SKM-1 treated with dmso at 0.1 percent for 144 hours (cell line): ENCODE measurements around the gene PTCD3.

Experiments used
- DNase-seq: peaks from one replicate; lab custom pipeline; 2025; ENCODE audit not compliant: unreplicated experiment; lab: John Stamatoyannopoulos, UW

Gene PTCD3

DNA sequence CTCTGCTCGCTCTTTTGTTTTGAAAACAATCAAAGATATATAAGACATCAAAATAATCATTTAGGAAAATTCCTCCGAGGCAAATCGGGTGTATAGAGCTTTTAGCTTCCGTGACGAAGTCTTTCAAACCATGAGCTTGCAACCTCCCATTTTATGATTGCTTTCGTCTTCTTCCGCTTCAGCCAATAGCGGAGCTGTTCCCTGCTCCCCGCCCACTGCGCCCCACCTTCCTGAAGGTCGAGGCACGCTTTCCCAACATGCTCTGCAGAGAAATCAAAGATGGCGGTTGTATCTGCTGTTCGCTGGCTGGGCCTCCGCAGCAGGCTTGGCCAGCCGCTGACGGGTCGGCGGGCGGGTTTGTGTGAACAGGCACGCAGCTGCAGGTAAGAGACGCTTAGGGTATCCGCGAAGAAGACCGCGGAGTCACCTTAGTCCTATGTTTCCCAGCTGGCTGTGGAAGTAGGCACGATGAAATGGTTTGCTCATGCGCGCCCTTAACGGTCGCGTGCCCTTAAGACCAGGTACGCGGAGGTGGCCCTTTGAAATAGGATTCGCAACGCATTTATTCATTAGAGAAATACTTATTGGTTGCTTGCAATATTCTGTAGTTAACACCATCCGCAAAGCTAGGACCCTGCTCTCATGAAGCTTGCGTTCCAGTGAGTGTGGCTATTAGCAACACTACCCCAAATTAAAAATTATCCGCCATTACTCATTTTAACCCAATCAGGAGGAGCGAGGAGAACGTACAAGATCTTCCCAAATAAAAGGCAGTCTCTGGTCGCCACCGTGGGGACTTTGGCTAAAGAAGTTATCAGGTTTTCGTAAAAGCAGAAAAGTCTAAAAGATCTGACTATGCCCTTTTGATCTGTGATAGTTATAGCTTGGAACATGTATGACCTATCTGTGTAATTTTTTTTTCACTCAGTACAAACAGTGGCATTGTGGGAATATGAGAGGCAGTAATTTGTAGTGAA is at the start of gene PTCD3:
Gene PTCD3 (plus strand): TSS at position 267 of the 977 bp plus-strand sequence. CDS start 13 bp downstream, at position 280.
- DNase-seq = peak; percentile 99

- no peak for DNase-seq
Measured at GRCh38 chr2:86056590-86057331, 49.3 kb upstream of the PTCD3 start.

DNA sequence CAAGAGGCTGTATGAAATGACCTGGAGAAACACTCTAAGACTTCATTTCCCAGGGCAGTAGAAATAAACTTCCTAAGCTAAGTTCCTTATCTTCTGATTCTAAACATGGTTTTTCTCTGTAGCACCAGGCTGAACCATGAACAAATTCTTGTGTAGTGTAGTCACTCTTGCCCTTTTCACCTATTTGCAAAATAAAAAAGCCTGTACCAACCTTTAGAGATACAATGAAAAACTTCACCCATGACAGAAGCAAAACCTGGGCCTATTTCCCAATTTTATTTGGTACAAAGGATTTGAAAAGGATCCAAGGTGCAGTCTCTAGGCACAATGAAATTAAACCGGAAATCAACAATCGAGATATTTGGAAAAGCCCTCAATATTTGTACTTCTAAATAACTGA is 44.0 kb upstream of the PTCD3 start:
- DNase-seq = no peak

DNA sequence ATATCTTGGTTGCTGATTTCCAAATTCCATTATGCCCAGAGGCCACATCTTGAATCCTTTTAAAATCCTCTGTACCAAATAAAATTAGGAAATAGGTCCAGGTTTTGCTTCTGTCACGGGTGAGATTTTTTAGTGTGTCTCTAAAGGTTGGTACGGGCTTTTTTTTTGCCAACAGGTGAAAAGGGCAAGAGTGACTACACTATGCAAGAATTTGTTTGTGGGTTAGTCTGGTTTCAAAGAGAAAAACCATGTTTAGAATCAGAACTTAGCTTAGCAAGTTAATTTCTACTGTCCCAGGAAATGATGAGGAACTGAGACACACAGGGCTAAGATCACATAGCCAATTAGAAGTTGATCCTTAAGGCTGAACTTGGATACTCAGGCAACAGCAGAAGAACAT is 42.0 kb upstream of the PTCD3 start:
- no peak for DNase-seq

DNA sequence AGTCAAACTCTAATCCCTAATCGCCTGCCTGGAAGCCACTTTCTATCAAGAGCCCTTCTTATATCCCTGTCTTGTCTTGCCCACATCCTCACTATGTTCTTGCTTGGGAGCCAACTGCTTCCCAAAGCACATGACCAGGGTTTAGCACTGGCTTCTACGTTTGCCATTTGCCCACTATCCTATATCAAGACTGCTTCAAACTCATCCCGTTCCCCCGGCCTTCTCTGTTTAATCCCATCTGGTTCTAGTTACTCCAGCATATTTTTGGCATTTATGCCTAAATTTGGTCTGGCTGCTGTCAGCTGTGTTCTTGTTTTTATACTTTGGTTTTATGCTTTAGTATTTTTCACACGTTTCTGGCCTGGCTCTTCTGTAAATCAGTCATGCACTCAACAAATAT is 40.5 kb upstream of the PTCD3 start:
- DNase-seq = no peak

- no peak for DNase-seq
Measured at GRCh38 chr2:86066007-86066578, 39.9 kb upstream of the PTCD3 start.

GRCh38 chr2:86066915-86067314 is 39.1 kb upstream of the PTCD3 start:
- DNase-seq = no peak

GRCh38 chr2:86068136-86068588 is 37.9 kb upstream of the PTCD3 start:
- DNase-seq = no peak

DNA sequence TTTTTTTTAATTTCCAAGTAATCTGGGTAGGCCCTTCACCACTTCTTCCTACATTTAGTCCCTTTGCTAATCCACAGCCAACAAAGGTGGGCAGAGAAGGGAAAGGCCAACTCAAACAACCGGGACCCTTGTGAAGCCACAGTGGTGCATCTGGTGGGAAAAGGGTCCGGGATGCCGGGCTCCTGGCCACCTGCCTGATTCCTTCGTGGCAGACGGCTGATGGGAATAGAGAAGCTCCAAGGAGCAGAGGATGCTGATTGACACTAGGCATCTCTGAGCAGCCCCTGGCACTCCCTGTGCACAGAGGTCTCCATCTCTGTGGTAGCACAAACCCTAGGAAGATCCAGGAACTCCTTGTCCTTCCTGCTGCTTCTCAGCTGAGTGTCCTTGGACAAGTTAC is 37.4 kb upstream of the PTCD3 start:
- DNase-seq = no peak

GRCh38 chr2:86069091-86069685 is 36.8 kb upstream of the PTCD3 start:
- DNase-seq = no peak

- no peak for DNase-seq
Measured at GRCh38 chr2:86069783-86070339, 36.2 kb upstream of the PTCD3 start.

DNA sequence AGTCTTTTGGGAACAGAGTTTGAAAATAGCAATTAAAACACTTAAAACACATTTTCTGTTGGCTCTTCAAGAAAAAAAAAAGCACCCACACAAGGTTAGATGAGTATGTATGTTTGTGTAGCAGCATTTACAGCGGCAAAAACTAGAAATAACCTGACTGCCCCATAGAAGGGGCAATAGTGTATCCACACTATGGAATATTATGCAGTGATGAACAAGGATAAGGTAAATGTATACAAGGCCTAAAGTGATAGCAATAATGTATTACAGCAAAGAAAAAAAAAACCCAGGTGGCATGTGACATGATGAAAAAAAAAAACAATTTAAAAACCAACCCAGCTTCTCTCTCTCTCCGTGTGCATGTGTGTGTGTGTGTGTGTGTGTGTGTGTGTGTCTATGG is 35.2 kb upstream of the PTCD3 start:
- no peak for DNase-seq

- peak; percentile 35 for DNase-seq
Measured at GRCh38 chr2:86072271-86072858, 33.7 kb upstream of the PTCD3 start.

- no peak for DNase-seq
Measured at GRCh38 chr2:86073225-86073624, 32.8 kb upstream of the PTCD3 start.

GRCh38 chr2:86074256-86074655 is 31.8 kb upstream of the PTCD3 start:
- no peak for DNase-seq

- no peak for DNase-seq
Measured at GRCh38 chr2:86074811-86075210, 31.2 kb upstream of the PTCD3 start.

- DNase-seq = no peak
Measured at GRCh38 chr2:86075886-86076285, 30.1 kb upstream of the PTCD3 start.

DNA sequence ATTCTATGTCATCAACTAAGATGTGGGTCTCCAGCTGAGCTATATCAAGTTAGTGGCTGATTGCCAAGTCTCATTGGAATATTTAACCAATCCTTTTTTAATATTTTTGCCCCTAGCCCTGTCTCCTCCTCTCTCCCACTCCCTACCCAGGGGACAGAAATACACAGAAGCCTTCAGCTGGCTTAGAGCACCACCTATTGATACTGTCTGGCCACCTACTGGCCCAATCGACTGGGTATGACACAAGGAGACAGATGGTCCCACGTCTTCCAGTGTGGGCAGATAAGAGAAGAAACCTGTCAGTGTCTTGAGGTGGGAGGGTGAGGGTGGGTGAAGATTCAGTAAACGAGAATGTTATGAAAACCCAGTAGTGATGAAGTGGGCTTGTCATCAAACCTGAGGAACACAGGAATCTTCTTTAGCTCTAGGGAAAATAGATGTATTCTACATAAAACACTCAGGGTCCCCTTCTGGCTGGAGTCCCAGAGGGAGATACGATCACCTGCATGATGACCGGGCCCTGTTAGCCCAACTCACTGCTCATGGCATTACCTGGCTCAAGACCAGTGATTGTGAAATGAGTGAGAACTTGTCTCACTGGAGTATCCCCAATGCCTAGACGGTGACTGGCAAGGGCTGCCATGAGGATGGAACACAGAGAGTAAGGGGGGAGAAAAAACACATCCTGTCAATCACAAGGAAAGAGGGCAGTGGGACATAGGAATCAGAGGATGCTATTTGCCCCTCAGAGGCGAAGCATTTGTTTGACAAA is 27.1 kb upstream of the PTCD3 start:
- no peak for DNase-seq

GRCh38 chr2:86079981-86080911 is 25.8 kb upstream of the PTCD3 start:
- DNase-seq = peak; percentile 38
